Esophagus squamous epithelium (tissue), 4 donors: ENCODE results near the gene SLC43A2.

Experiments
- POLR2A ChIP-seq, 4 donors: fragments of 450-650 bp; IDR thresholded peaks; one replicate each; pipeline ENCODE4 v1.6.1; 2017; ENCODE audit warnings: antibody characterized with exemption in 4 of 4, mild to moderate bottlenecking in 4 of 4, moderate library complexity in 3 of 4
- TF ChIP-seq, protein P1 (sequence below), 6 experiments: fragments of 450-650 bp in 4 of 6; fragments of 200-600 bp in 2 of 6; sonication (generic) in 2 of 6; IDR thresholded peaks; one replicate each; pipeline ENCODE4 v1.5.1; 2016 to 2019; ENCODE audit warnings: antibody characterized with exemption in 6 of 6, mild to moderate bottlenecking in 4 of 6, moderate library complexity in 4 of 6

- TF ChIP-seq, protein P1, sequence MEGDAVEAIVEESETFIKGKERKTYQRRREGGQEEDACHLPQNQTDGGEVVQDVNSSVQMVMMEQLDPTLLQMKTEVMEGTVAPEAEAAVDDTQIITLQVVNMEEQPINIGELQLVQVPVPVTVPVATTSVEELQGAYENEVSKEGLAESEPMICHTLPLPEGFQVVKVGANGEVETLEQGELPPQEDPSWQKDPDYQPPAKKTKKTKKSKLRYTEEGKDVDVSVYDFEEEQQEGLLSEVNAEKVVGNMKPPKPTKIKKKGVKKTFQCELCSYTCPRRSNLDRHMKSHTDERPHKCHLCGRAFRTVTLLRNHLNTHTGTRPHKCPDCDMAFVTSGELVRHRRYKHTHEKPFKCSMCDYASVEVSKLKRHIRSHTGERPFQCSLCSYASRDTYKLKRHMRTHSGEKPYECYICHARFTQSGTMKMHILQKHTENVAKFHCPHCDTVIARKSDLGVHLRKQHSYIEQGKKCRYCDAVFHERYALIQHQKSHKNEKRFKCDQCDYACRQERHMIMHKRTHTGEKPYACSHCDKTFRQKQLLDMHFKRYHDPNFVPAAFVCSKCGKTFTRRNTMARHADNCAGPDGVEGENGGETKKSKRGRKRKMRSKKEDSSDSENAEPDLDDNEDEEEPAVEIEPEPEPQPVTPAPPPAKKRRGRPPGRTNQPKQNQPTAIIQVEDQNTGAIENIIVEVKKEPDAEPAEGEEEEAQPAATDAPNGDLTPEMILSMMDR (IDR thresholded peaks at IDR 0.05): peak in 2 of 6 experiments; percentile 18 to 29
- TF ChIP-seq POLR2A (IDR thresholded peaks at IDR 0.05): no peak
Measured at GRCh38 chr17:1532836-1533602, 95.6 kb downstream of the SLC43A2 start.
